SW480 (cell line): Measurements from ENCODE around the gene ATF7.

ENCODE experiments used
- DNase-seq: peaks from one replicate; pipeline ENCODE4 v3.0.0-alpha.2; 2016; ENCODE audit warnings: low spot score

The ATF7 gene

GRCh38 chr12:53500776-53501614 is 125.2 kb downstream of the ATF7 start, which contains the start of gene TARBP2:
Gene TARBP2, plus strand, starts transcription at chr12:53501283. Its CDS starts 126 bp downstream, at chr12:53501409.
- DNase-seq: peak; percentile 100

GRCh38 chr12:53500142-53500775 is 125.9 kb downstream of the ATF7 start:
- no peak for DNase-seq

GRCh38 chr12:53499266-53500141 is 126.7 kb downstream of the ATF7 start, which contains the start of gene MAP3K12:
Gene MAP3K12, minus strand, starts transcription at chr12:53499458. Its CDS starts 12,067 bp downstream, at chr12:53487391.
- no peak for DNase-seq

GRCh38 chr12:53498235-53498630 is 127.9 kb downstream of the ATF7 start:
- DNase-seq: no peak

- DNase-seq: no peak
These were observed 128.7 kb downstream of the ATF7 start for GRCh38 chr12:53497461-53497860.

- DNase-seq: no peak
These were observed 129.5 kb downstream of the ATF7 start for GRCh38 chr12:53496752-53497032.

- DNase-seq: no peak
These were observed 130.1 kb downstream of the ATF7 start for GRCh38 chr12:53495903-53496751.

- DNase-seq: no peak
These were observed 132.4 kb downstream of the ATF7 start for GRCh38 chr12:53493610-53494391.

- peak; percentile 80 for DNase-seq
These were observed 133.2 kb downstream of the ATF7 start for GRCh38 chr12:53492830-53493609.

GRCh38 chr12:53492188-53492587 is 134.0 kb downstream of the ATF7 start:
- DNase-seq: no peak

GRCh38 chr12:53489242-53489864 is 136.8 kb downstream of the ATF7 start:
- DNase-seq: no peak

- DNase-seq: no peak
These were observed 139.3 kb downstream of the ATF7 start for GRCh38 chr12:53486736-53487487.

GRCh38 chr12:53485955-53486735 is 140.0 kb downstream of the ATF7 start:
- no peak for DNase-seq

- no peak for DNase-seq
These were observed 141.3 kb downstream of the ATF7 start for GRCh38 chr12:53484686-53485575.

GRCh38 chr12:53483979-53484377 is 142.2 kb downstream of the ATF7 start:
- DNase-seq: no peak

- no peak for DNase-seq
These were observed 142.8 kb downstream of the ATF7 start for GRCh38 chr12:53483225-53483978.
